IMR-90 (cell line): ENCODE data around the gene SCRN2. TPM values are rescaled to one million over a fixed set of nuclear protein-coding genes. Genes with fewer than 3 reads are reported as not detected.

Experiments used
- ATAC-seq: fragments of 200-7000 bp; cut with Tn5 transposase; 2 replicates; pipeline ENCODE4 v1.9.1; 2020; ENCODE audit warnings: low read depth, mild to moderate bottlenecking, moderate library complexity
- BruUV-seq: library from RNA; stranded (reverse); fragments of 400-500 nt; replicated peaks from 2 replicates; lab custom pipeline; 2021; lab: Mats Ljungman, UMichigan
- CTCF ChIA-PET: fragments of 300-600 bp; formaldehyde crosslinking; extraction: SDS; loops from one replicate; lab custom pipeline; 2021; ENCODE audit warnings: antibody characterized with exemption; lab: Yijun Ruan, JAX
- POLR2A ChIA-PET: fragments of 300-600 bp; sonication (Branson Sonifier 250); formaldehyde crosslinking; loops from one replicate; lab custom pipeline; 2022; ENCODE audit warnings: antibody characterized with exemption; ENCODE audit not compliant: unreplicated experiment; lab: Charles Lee
- DNase-seq: peaks from one replicate; pipeline ENCODE4 v3.0.0; 2013
- H2AFZ ChIP-seq: replicated peaks from 2 replicates; pipeline ENCODE3; 2013; ENCODE audit warnings: low read length, mild to moderate bottlenecking; ENCODE audit not compliant: poor library complexity
- H2AK5ac ChIP-seq: 2 replicates; pipeline ENCODE4 v1.6.1; 2013; ENCODE audit warnings: low read depth, low read length, inconsistent platforms
- H2AK9ac ChIP-seq: replicated peaks from 2 replicates; pipeline ENCODE3; 2013; ENCODE audit warnings: mild to moderate bottlenecking, low read depth, low read length, moderate library complexity; ENCODE audit not compliant: poor library complexity
- H2BK120ac ChIP-seq: 2 replicates; pipeline ENCODE4 v1.6.1; 2013; ENCODE audit warnings: low read depth, low read length, inconsistent platforms
- H2BK15ac ChIP-seq: 3 replicates; pipeline ENCODE4 v1.6.1; 2013; ENCODE audit warnings: low read depth, low read length, inconsistent platforms
- H2BK20ac ChIP-seq: 2 replicates; pipeline ENCODE4 v1.6.1; 2013; ENCODE audit warnings: low read depth, mild to moderate bottlenecking, inconsistent platforms, low read length, moderate library complexity
- H2BK5ac ChIP-seq: 2 replicates; pipeline ENCODE4 v1.6.1; 2013; ENCODE audit warnings: mild to moderate bottlenecking, low read depth, low read length, inconsistent platforms; ENCODE audit not compliant: poor library complexity, severe bottlenecking
- H3K14ac ChIP-seq: replicated peaks from 2 replicates; pipeline ENCODE4 v1.6.1; 2013; ENCODE audit warnings: low read depth, low read length, inconsistent platforms
- H3K18ac ChIP-seq: 2 replicates; pipeline ENCODE4 v1.6.1; 2013; ENCODE audit warnings: low read depth, low read length, control low read depth
- H3K23ac ChIP-seq: 2 replicates; pipeline ENCODE4 v1.6.1; 2013; ENCODE audit warnings: low read depth, low read length, inconsistent platforms
- H3K27ac ChIP-seq: 2 replicates; pipeline ENCODE4 v1.5.1; 2013; ENCODE audit warnings: mild to moderate bottlenecking, control low read depth, low read length; ENCODE audit not compliant: insufficient read depth
- H3K27me3 ChIP-seq: 2 replicates; pipeline ENCODE4 v1.6.1; 2013; ENCODE audit warnings: low read length; ENCODE audit not compliant: control insufficient read depth, insufficient read depth
- H3K36me3 ChIP-seq: 2 replicates; pipeline ENCODE4 v1.6.1; 2013; ENCODE audit warnings: low read length, mixed read lengths; ENCODE audit not compliant: control insufficient read depth, insufficient read depth
- H3K4ac ChIP-seq: 2 replicates; pipeline ENCODE4 v1.6.1; 2013; ENCODE audit warnings: low read depth, low read length, inconsistent platforms
- H3K4me1 ChIP-seq: 2 replicates; pipeline ENCODE4 v1.6.1; 2013; ENCODE audit warnings: low read length, mixed read lengths; ENCODE audit not compliant: control insufficient read depth, insufficient read depth
- H3K4me2 ChIP-seq: 2 replicates; pipeline ENCODE4 v1.6.1; 2013; ENCODE audit warnings: low read depth, mild to moderate bottlenecking, control low read depth, low read length, moderate library complexity
- H3K4me3 ChIP-seq: 2 replicates; pipeline ENCODE4 v1.5.1; 2013; ENCODE audit warnings: low read depth, mild to moderate bottlenecking, control low read depth, low read length, moderate library complexity; ENCODE audit not compliant: insufficient read depth
- H3K56ac ChIP-seq: 2 replicates; pipeline ENCODE4 v1.6.1; 2013; ENCODE audit warnings: low read length, inconsistent platforms; ENCODE audit not compliant: insufficient read depth; ENCODE audit errors: extremely low read depth
- H3K79me1 ChIP-seq, 2 experiments: 2 replicates each; pipeline ENCODE4 v1.6.1; 2013; ENCODE audit warnings: low read length in 2 of 2, inconsistent platforms in 1 of 2, low read depth in 1 of 2
- H3K9ac ChIP-seq: 2 replicates; pipeline ENCODE4 v1.6.1; 2013; ENCODE audit warnings: low read depth, low read length, control low read depth
- H3K9me1 ChIP-seq: 2 replicates; pipeline ENCODE4 v1.6.1; 2013; ENCODE audit warnings: low read length, inconsistent platforms; ENCODE audit not compliant: insufficient read depth
- H3K9me3 ChIP-seq: 2 replicates; pipeline ENCODE4 v1.6.1; 2013; ENCODE audit warnings: low read length; ENCODE audit not compliant: control insufficient read depth, insufficient read depth
- H4K20me1 ChIP-seq: 2 replicates; pipeline ENCODE4 v1.6.1; 2013; ENCODE audit warnings: low read length, inconsistent platforms; ENCODE audit not compliant: insufficient read depth
- H4K5ac ChIP-seq: 2 replicates; pipeline ENCODE4 v1.6.1; 2013; ENCODE audit warnings: mild to moderate bottlenecking, low read depth, low read length, control low read depth
- H4K8ac ChIP-seq, 2 experiments: 2 replicates each; pipeline ENCODE4 v1.6.1; 2013; ENCODE audit warnings: low read depth in 2 of 2, low read length in 2 of 2, control low read depth in 1 of 2, inconsistent platforms in 1 of 2
- H4K91ac ChIP-seq: 2 replicates; pipeline ENCODE4 v1.6.1; 2013; ENCODE audit warnings: low read depth, low read length, inconsistent platforms; ENCODE audit not compliant: insufficient read depth
- BHLHE40 ChIP-seq: fragments of 150-350 bp; IDR thresholded peaks from 2 replicates; pipeline ENCODE4 v1.6.1; 2016; ENCODE audit warnings: mild to moderate bottlenecking, low read depth, low read length
- FOS ChIP-seq: fragments of 150-350 bp; IDR thresholded peaks from 2 replicates; pipeline ENCODE4 v1.6.1; 2016; ENCODE audit warnings: low read depth, low read length
- MAZ ChIP-seq: IDR thresholded peaks from 2 replicates; pipeline ENCODE4 v1.6.1; 2012; ENCODE audit warnings: low read depth, mild to moderate bottlenecking, low read length, improper control_type of control experiment, moderate library complexity, borderline replicate concordance
- RAD21 ChIP-seq: IDR thresholded peaks from 2 replicates; pipeline ENCODE4 v1.6.1; 2012; ENCODE audit warnings: low read length, improper control_type of control experiment
- WGBS, 2 experiments: methylation state at CpG; one replicate each; pipeline versions ENCODE4 v1.1.5 to v1.1.7; 2013; ENCODE audit warnings: missing lambda C conversion rate in 2 of 2; ENCODE audit not compliant: insufficient read length in 1 of 2; ENCODE audit errors: extremely low coverage in 2 of 2; 5-methylcytosine and 5-hydroxymethylcytosine counted together
- dilution Hi-C: fragments of 300-500 bp; cut with HindIII; formaldehyde crosslinking; loops from one replicate; pipeline ENCODE4 v1.14.3; 2018; ENCODE audit warnings: low sequenced_read_pairs; ENCODE audit not compliant: unreplicated experiment
- in situ Hi-C: fragments of 300-500 bp; cut with MboI; formaldehyde crosslinking; loops from 3 replicates; pipeline ENCODE4 v1.14.3; 2019; ENCODE audit warnings: low sequenced_read_pairs, inconsistent platforms, mixed read lengths
- intact Hi-C: fragments of 100-400 bp; cut with micrococcal nuclease; formaldehyde crosslinking; loops from 2 replicates; pipeline ENCODE4 v1.10.0; 2022
- polyA plus RNA-seq, 3 experiments: library from polyadenylated mRNA; depleted of rRNA; stranded (reverse); fragments of >200 nt; gene quantifications; 2 replicates each; pipeline ENCODE4 v1.2.3, GENCODE V29; 2012; ENCODE audit warnings: low replicate concordance in 1 of 3
- total RNA-seq: library from RNA; depleted of rRNA; stranded (reverse); fragments of >200 nt; gene quantifications from 2 replicates; pipeline ENCODE4 v1.2.3, GENCODE V29; 2012
- TF ChIP-seq, protein P1 (sequence below): fragments of 150-350 bp; IDR thresholded peaks from 2 replicates; pipeline ENCODE4 v1.6.1; 2016; ENCODE audit warnings: low read depth, mild to moderate bottlenecking, low read length, moderate library complexity, borderline replicate concordance

Gene SCRN2
- total and polyA plus RNA-seq, 2 of the 4 experiments (the other 2 are of a cell fraction) = 17.2 to 31.0 TPM

DNA sequence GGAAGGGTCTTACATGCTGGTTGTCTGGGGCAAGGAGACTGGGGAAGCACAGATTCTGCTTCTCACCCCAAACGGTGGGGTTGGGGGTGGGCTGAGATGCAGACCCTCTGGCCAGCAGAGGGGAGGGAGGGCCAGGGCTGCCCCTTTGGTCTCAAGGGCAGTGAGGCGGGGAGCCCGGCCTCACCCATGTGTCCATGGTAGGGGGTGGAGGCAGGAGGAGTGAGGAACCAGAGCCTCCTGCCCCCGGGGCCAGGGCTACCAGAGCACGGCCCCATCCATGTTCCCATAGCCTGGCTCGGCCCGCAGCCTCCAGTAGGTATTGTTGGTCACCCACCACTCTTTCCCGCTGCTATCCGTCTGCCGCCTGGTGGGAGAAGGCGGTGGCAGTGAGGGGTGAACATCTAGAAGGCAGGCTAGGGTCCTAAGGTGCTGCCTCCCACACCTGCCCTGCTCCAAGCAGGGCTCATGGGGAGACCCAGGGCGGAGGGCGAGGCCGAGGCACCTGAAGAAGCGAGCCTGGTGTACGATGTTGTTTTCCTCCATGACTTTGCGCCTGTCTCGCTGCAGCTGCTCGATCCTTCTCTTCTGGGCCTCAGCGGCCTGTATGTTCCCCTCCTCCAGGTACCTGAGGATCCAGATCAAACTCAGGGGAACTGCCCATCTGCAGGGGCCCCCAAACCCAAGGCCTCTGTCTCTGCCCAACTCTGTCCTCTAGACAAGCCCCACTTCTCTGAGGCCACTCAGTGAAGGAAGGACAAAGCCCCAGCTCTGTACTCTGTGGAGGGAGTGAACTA, 32.8 kb downstream of the SCRN2 start:
- no peak for ATAC-seq
- ChIA-PET CTCF (no interaction called here), POLR2A (no interaction called here)
- Histone ChIP-seq H3K9me1 (0 out of 2 replicates have a peak, but pooled peaks cover 2% of the 10 kb centered on the region), H2BK20ac (no peak overlapping the region), H3K9me3 (no peaks in the 10 kb centered on the region), H2BK5ac (no peak overlapping the region), H3K27ac (no peak overlapping the region), H3K14ac (no peak overlapping the region), H2BK120ac (no peak overlapping the region), H4K91ac (no peak overlapping the region), H3K4me2 (no peak overlapping the region), H4K20me1 (peaks cover 37% of the 10 kb centered on the region), H4K8ac (no peak overlapping the region), H3K23ac (no peak overlapping the region), H2AFZ (no peak overlapping the region), H3K36me3 (peaks cover 38% of the 10 kb centered on the region), H3K79me1 (no peaks in the 10 kb centered on the region), H4K5ac (no peak overlapping the region), H3K4me1 (peaks cover 3% of the 10 kb centered on the region; the same call in 1 of the 2 replicates), H3K56ac (no peak overlapping the region), H3K27me3 (peaks cover 16% of the 10 kb centered on the region), H2BK15ac (no peak overlapping the region), H2AK9ac (no peak overlapping the region), H3K9ac (no peak overlapping the region), H3K4me3 (no peak overlapping the region), H3K4ac (no peak overlapping the region), H3K18ac (no peak overlapping the region), H2AK5ac (no peak overlapping the region)
- dilution Hi-C loops (no loop called here), intact Hi-C loops (no loop called here), in situ Hi-C loops (no loop called here)
- TF ChIP-seq BHLHE40 (no peak), FOS (no peak), RAD21 (no peak), MAZ (no peak)
- TF ChIP-seq, protein P1, sequence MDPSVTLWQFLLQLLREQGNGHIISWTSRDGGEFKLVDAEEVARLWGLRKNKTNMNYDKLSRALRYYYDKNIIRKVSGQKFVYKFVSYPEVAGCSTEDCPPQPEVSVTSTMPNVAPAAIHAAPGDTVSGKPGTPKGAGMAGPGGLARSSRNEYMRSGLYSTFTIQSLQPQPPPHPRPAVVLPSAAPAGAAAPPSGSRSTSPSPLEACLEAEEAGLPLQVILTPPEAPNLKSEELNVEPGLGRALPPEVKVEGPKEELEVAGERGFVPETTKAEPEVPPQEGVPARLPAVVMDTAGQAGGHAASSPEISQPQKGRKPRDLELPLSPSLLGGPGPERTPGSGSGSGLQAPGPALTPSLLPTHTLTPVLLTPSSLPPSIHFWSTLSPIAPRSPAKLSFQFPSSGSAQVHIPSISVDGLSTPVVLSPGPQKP = no peak
- 83% methylated on average over 2 of the region's 20 CpGs; no CpG with 5 or more reads in 1 of the 2 experiments for WGBS, 2 experiments
- no TSS peak for BruUV-seq
- DNase-seq = no peak
